HG03342 (cell line): Measurements from ENCODE around the gene ADNP2.

Experiments
- ATAC-seq: cut with Tn5 transposase; IDR thresholded peaks from one replicate; pipeline ENCODE4 v1.9.1; 2021; ENCODE audit warnings: mild to moderate bottlenecking, moderate library complexity; ENCODE audit not compliant: unreplicated experiment

ADNP2 gene

GRCh38 chr18:80106482-80107051, 2.5 kb upstream of the ADNP2 start:
- ATAC-seq, result no peak

- ATAC-seq, result no peak
Observed at GRCh38 chr18:80107426-80107825, 1.6 kb upstream of the ADNP2 start.

- ATAC-seq, result no peak
Observed at GRCh38 chr18:80108121-80108536, 933 bp upstream of the ADNP2 start.

GRCh38 chr18:80109676-80110078, 615 bp downstream of the ADNP2 start:
- ATAC-seq, result peak; percentile 26

GRCh38 chr18:80112624-80113248, 3.7 kb downstream of the ADNP2 start:
- no peak for ATAC-seq

- no peak for ATAC-seq
Observed at GRCh38 chr18:80115035-80115434, 6.0 kb downstream of the ADNP2 start.

- no peak for ATAC-seq
Observed at GRCh38 chr18:80119111-80119510, 10.0 kb downstream of the ADNP2 start.

- ATAC-seq, result no peak
Observed at GRCh38 chr18:80120932-80121331, 11.9 kb downstream of the ADNP2 start.

- no peak for ATAC-seq
Observed at GRCh38 chr18:80124131-80124530, 15.1 kb downstream of the ADNP2 start.

- no peak for ATAC-seq
Observed at GRCh38 chr18:80126797-80127196, 17.7 kb downstream of the ADNP2 start.

GRCh38 chr18:80127635-80128034, 18.6 kb downstream of the ADNP2 start:
- ATAC-seq, result no peak

- ATAC-seq, result no peak
Observed at GRCh38 chr18:80129672-80130367, 20.8 kb downstream of the ADNP2 start.

- ATAC-seq, result no peak
Observed at GRCh38 chr18:80130555-80130954, 21.5 kb downstream of the ADNP2 start.

GRCh38 chr18:80132180-80132812, 23.2 kb downstream of the ADNP2 start:
- ATAC-seq, result no peak

- no peak for ATAC-seq
Observed at GRCh38 chr18:80133124-80133523, 24.1 kb downstream of the ADNP2 start.

- ATAC-seq, result no peak
Observed at GRCh38 chr18:80135136-80135535, 26.1 kb downstream of the ADNP2 start.

GRCh38 chr18:80136679-80137078, 27.6 kb downstream of the ADNP2 start:
- no peak for ATAC-seq

GRCh38 chr18:80137137-80137536, 28.1 kb downstream of the ADNP2 start:
- ATAC-seq, result no peak

GRCh38 chr18:80137976-80138375, 28.9 kb downstream of the ADNP2 start:
- ATAC-seq, result no peak

- no peak for ATAC-seq
Observed at GRCh38 chr18:80140455-80140985, 31.5 kb downstream of the ADNP2 start.

GRCh38 chr18:80143881-80144280, 34.8 kb downstream of the ADNP2 start:
- ATAC-seq, result no peak
